Pancreas (tissue), 10 donors: ENCODE data around the gene SLC7A9. TPM values are rescaled to one million over a fixed set of nuclear protein-coding genes. Genes with fewer than 3 reads are reported as not detected.
"Not testable (repeated sequence)": the region's sequence is repeated elsewhere in the genome, so short reads cannot be mapped to it uniquely, and the experiment has no call there.

Experiments used
- ATAC-seq, 4 donors: fragments of 200-7000 bp; cut with Tn5 transposase; one replicate each; pipeline versions ENCODE4 v1.8.0 to v1.9.1; 2020; ENCODE audit warnings: mild to moderate bottlenecking in 4 of 4, moderate library complexity in 4 of 4
- DNase-seq, 6 donors: peaks; one replicate each; pipeline ENCODE4 v3.0.0-alpha.2; 2020
- FAIRE-seq: peaks from 2 replicates; lab custom pipeline; 2012; peaks lifted over from hg19 to GRCh38; lab: Jason Lieb, UNC
- H3K27ac ChIP-seq, 4 donors: fragments of 200-600 bp; sonication (generic); 1 replicate in 3 of 4; 2 replicates in 1 of 4; pipeline versions ENCODE4 v1.5.0 to v1.8.0; 2020
- H3K27me3 ChIP-seq, 4 donors: fragments of 200-600 bp; one replicate each; pipeline ENCODE4 v1.8.0; 2021
- H3K36me3 ChIP-seq, 3 donors: fragments of 200-600 bp; sonication (generic) in 1 of 3; one replicate each; pipeline versions ENCODE4 v1.5.0 to v1.8.0; 2020 to 2021
- H3K4me1 ChIP-seq, 3 donors: fragments of 200-600 bp; one replicate each; pipeline ENCODE4 v1.8.0; 2021
- H3K4me3 ChIP-seq, 4 donors: fragments of 200-600 bp; sonication (generic) in 2 of 4; one replicate each; pipeline versions ENCODE4 v1.5.0 to v1.8.0; 2020 to 2021
- H3K9me3 ChIP-seq, 4 donors: fragments of 200-600 bp; one replicate each; pipeline ENCODE4 v1.8.0; 2021
- CTCF ChIP-seq, 4 donors: fragments of 200-600 bp; sonication (generic) in 3 of 4; IDR thresholded peaks; one replicate each; pipeline versions ENCODE4 v1.5.0 to v1.8.0; 2021; ENCODE audit warnings: antibody characterized with exemption in 4 of 4
- WGBS, 2 donors: extraction: QIAGEN DNeasy Blood & Tissue Kit; methylation state at CpG; one replicate each; pipeline ENCODE4 v1.1.7; 2013; 5-methylcytosine and 5-hydroxymethylcytosine counted together
- intact Hi-C, 3 donors: fragments of 100-400 bp; cut with DNase I; formaldehyde crosslinking; loops; one replicate each; pipeline versions ENCODE4 v1.11.1 to v1.14.2; 2022
- polyA plus RNA-seq, 2 donors: library from polyadenylated mRNA; stranded (reverse); fragments of 200-250 nt; gene quantifications; one replicate each; pipeline ENCODE4 v1.2.3, GENCODE V29; 2013
- total RNA-seq, 6 donors: library from RNA; stranded (reverse); fragmentation: NEBNext Ultra II Directional in 4 of 6; extraction: Animal tissue kit (Norgen Biotek cat#: 25700) in 4 of 6; gene quantifications; one replicate each; pipeline versions ENCODE4 v1.2.1 to v1.2.4, GENCODE V29; 2021 to 2023
- donor health status: healthy with polysubstance abuse.
- donor health status: DM: no; HTN: no; CAD: no; lungs with moderate emphysema.
- donor health status: DM: no; HTN: no; CAD: no.
- donor health status: control.
- donor health status: control.
- donor health status: Bipolar disorder and iron deficiency.
- donor health status: DM: yes; HTN: yes; CAD: no.
- donor health status: DM: no; HTN: no; CAD: no.
- donor health status: DM: no; HTN: no; CAD: no.
- donor health status: DM: yes; HTN: yes; CAD: no.

SLC7A9 gene
- total and polyA plus RNA-seq, 8 donors = 0.08 to 1.1 (median 0.28) TPM; not detected in 3

- FAIRE-seq = no peak
- Histone ChIP-seq H3K27ac (no peak overlapping the region), H3K4me3 (no peak overlapping the region), H3K27me3 (no peaks in the 10 kb centered on the region), H3K4me1 (no peaks in the 10 kb centered on the region), H3K9me3 (no peaks in the 10 kb centered on the region), H3K36me3 (no peaks in the 10 kb centered on the region)
- intact Hi-C loops = no loop called here
- WGBS, 2 donors = 91 to 97% methylated on average over 4 of the region's 4 CpGs
- no peak for ATAC-seq
- no peak for DNase-seq
- no peak for TF ChIP-seq CTCF (IDR thresholded peaks at IDR 0.05)
Observed at GRCh38 chr19:32887572-32888215, 18.1 kb upstream of the SLC7A9 start.

GRCh38 chr19:32886241-32886640 is 16.7 kb upstream of the SLC7A9 start:
- no peaks in the 10 kb centered on the region for H3K27me3 ChIP-seq
- no peaks in the 10 kb centered on the region for H3K36me3 ChIP-seq
- no peaks in the 10 kb centered on the region for H3K4me1 ChIP-seq
- WGBS, 2 donors = 87 to 93% methylated on average over 7 of the region's 7 CpGs
- intact Hi-C loops = no loop called here
- TF ChIP-seq CTCF (IDR thresholded peaks at IDR 0.05) = no peak
- H3K9me3 ChIP-seq = no peaks in the 10 kb centered on the region
- no peak for FAIRE-seq
- no peak overlapping the region for H3K27ac ChIP-seq
- H3K4me3 ChIP-seq = no peak overlapping the region
- DNase-seq = no peak
- no peak for ATAC-seq

- H3K4me1 ChIP-seq, H3K9me3 ChIP-seq, ATAC-seq, H3K27me3 ChIP-seq, intact Hi-C loops, H3K4me3 ChIP-seq, H3K36me3 ChIP-seq, H3K27ac ChIP-seq, DNase-seq, FAIRE-seq: not testable (repeated sequence)
- WGBS, 2 donors = 89 to 90% methylated on average over 5 of the region's 5 CpGs
Observed at GRCh38 chr19:32885255-32885654, 15.7 kb upstream of the SLC7A9 start.

GRCh38 chr19:32881766-32882165 is 12.2 kb upstream of the SLC7A9 start:
- FAIRE-seq (no peak), ATAC-seq (no peak), DNase-seq (no peak)
- WGBS, 2 donors = 85 to 90% methylated on average over 12 of the region's 12 CpGs
- H3K27ac ChIP-seq = no peak overlapping the region
- TF ChIP-seq CTCF (IDR thresholded peaks at IDR 0.05) = no peak
- no peaks in the 10 kb centered on the region for H3K4me1 ChIP-seq
- no peak overlapping the region for H3K4me3 ChIP-seq
- no peaks in the 10 kb centered on the region for H3K36me3 ChIP-seq
- H3K27me3 ChIP-seq = no peaks in the 10 kb centered on the region
- intact Hi-C loops = no loop called here
- no peaks in the 10 kb centered on the region for H3K9me3 ChIP-seq

GRCh38 chr19:32880622-32881021 is 11.1 kb upstream of the SLC7A9 start:
- no peak for DNase-seq
- intact Hi-C loops = no loop called here
- WGBS, 2 donors = 78% methylated on average over 2 of the region's 2 CpGs
- Histone ChIP-seq H3K27me3 (no peaks in the 10 kb centered on the region), H3K36me3 (no peaks in the 10 kb centered on the region), H3K4me1 (no peaks in the 10 kb centered on the region), H3K27ac (no peak overlapping the region), H3K4me3 (no peak overlapping the region), H3K9me3 (no peaks in the 10 kb centered on the region)
- no peak for FAIRE-seq
- no peak for ATAC-seq
- no peak for TF ChIP-seq CTCF (IDR thresholded peaks at IDR 0.05)
